Smooth muscle cell (in vitro differentiated cells): ENCODE measurements around the gene HARBI1. TPM values are rescaled to one million over a fixed set of nuclear protein-coding genes. Genes with fewer than 3 reads are reported as not detected.

Experiments
- DNase-seq: peaks from one replicate; lab custom pipeline; 2025; ENCODE audit not compliant: unreplicated experiment; lab: John Stamatoyannopoulos, UW
- H2AFZ ChIP-seq: fragments of 200-600 bp; sonication (generic); 2 replicates; pipeline ENCODE4 v1.6.0; 2016; ENCODE audit warnings: antibody characterized with exemption, low read depth, mild to moderate bottlenecking
- H3F3A ChIP-seq: fragments of 200-600 bp; sonication (generic); 2 replicates; pipeline ENCODE4 v1.6.0; 2017; ENCODE audit warnings: antibody characterized with exemption, low read depth
- H3K27ac ChIP-seq: fragments of 200-600 bp; sonication (generic); 2 replicates; pipeline ENCODE4 v1.5.1; 2016; ENCODE audit warnings: low read depth, mild to moderate bottlenecking
- H3K27me3 ChIP-seq: fragments of 200-600 bp; sonication (generic); 2 replicates; pipeline ENCODE4 v1.6.1; 2016; ENCODE audit warnings: low read depth, mild to moderate bottlenecking
- H3K36me3 ChIP-seq: fragments of 200-600 bp; sonication (generic); 2 replicates; pipeline ENCODE4 v1.5.1; 2016; ENCODE audit warnings: low read depth
- H3K4me1 ChIP-seq: fragments of 200-600 bp; sonication (generic); 2 replicates; pipeline ENCODE4 v1.5.1; 2016; ENCODE audit warnings: low read depth
- H3K4me2 ChIP-seq: fragments of 200-600 bp; sonication (generic); 2 replicates; pipeline ENCODE4 v1.6.0; 2016; ENCODE audit warnings: mild to moderate bottlenecking
- H3K4me3 ChIP-seq: fragments of 200-600 bp; sonication (generic); 2 replicates; pipeline ENCODE4 v1.5.1; 2016; ENCODE audit warnings: mild to moderate bottlenecking
- H3K79me2 ChIP-seq: fragments of 200-600 bp; sonication (generic); 2 replicates; pipeline ENCODE4 v1.6.0; 2016; ENCODE audit warnings: low read depth, mild to moderate bottlenecking
- H3K9ac ChIP-seq: fragments of 200-600 bp; sonication (generic); 2 replicates; pipeline ENCODE4 v1.6.0; 2016; ENCODE audit warnings: low read depth
- H3K9me3 ChIP-seq: fragments of 200-600 bp; sonication (generic); replicated peaks from 2 replicates; pipeline ENCODE4 v1.5.1; 2016; ENCODE audit warnings: low read depth
- H4K20me1 ChIP-seq: fragments of 200-600 bp; sonication (generic); 2 replicates; pipeline ENCODE4 v1.6.0; 2016; ENCODE audit warnings: low read depth
- WGBS: methylation state at CpG from one replicate; pipeline ENCODE4 v1.1.7; 2016; ENCODE audit warnings: low lambda C conversion rate; 5-methylcytosine and 5-hydroxymethylcytosine counted together
- polyA plus RNA-seq: library from polyadenylated mRNA; unstranded; fragments of >200 nt; fragmentation: Nextera tagmentation; extraction: Ambion mirVana; gene quantifications from 2 replicates; pipeline ENCODE4 v1.2.1, GENCODE V29; 2016
- total RNA-seq: library from RNA; depleted of rRNA; stranded (reverse); fragments of >200 nt; gene quantifications from 2 replicates; pipeline ENCODE4 v1.2.3, GENCODE V29; 2014
- TF ChIP-seq, protein P1 (sequence below): fragments of 200-600 bp; sonication (generic); IDR thresholded peaks from 2 replicates; pipeline ENCODE4 v1.5.1; 2017; ENCODE audit warnings: borderline replicate concordance, mild to moderate bottlenecking, antibody characterized with exemption; ENCODE audit not compliant: insufficient read depth, poor library complexity, severe bottlenecking

Gene HARBI1
- total and polyA plus RNA-seq, 2 experiments from 2014 or later, result 2.4 to 2.9 TPM

DNA sequence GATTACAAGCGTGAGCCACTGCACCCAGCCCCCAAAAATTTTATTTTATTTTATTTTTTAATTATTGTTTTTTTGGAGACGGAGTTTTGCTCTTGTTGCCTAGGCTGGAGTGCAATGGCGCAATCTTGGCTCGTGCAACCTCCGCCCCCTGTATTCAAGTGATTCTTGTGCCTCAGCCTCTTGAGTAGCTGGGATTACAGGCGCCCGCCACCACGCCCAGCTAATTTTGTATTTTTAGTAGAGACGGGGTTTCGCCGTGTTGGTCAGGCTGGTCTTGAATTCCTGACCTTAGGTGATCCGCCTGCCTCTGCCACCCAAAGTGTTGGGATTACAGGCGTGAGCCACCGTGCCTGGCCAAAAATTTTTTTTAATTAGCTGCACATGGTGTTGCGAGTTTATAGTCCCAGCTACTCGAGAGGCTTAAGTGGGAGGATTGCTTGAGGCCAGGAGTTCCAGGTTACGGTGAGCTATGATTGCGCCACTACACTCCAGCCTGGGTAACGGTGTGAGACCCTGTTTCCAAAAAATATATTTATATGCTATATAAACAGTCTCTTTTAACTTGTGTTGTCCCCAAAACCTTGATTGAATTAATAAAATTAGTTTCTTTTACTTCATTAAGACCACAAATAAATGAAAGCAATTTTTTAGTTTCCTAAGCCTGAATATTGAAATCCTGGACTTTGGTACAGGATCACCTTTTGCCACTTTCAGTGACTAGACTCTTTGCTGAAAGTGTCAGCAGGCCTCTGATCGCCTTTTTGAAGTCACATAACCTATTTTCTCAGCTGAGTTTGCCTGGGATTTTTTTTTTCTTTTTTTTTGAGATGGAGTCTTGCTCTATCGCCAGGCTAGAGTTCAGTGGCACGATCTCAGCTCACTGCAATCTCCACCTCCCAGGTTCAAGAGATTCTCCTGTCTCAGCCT, 16.5 kb upstream of the HARBI1 start:
- no peak overlapping the region for H3K9ac ChIP-seq
- WGBS, result 96% methylated on average over 22 of the region's 22 CpGs
- H3K27ac ChIP-seq, result no peak overlapping the region
- H2AFZ ChIP-seq, result no peak overlapping the region
- H3K36me3 ChIP-seq, result peaks cover 4% of the 10 kb centered on the region
- DNase-seq, result no peak
- peaks cover 33% of the 10 kb centered on the region for H4K20me1 ChIP-seq
- H3K4me1 ChIP-seq, result no peaks in the 10 kb centered on the region
- H3K79me2 ChIP-seq, result peaks cover 25% of the 10 kb centered on the region
- no peaks in the 10 kb centered on the region for H3F3A ChIP-seq
- no peak overlapping the region for H3K4me3 ChIP-seq
- TF ChIP-seq, protein P1, sequence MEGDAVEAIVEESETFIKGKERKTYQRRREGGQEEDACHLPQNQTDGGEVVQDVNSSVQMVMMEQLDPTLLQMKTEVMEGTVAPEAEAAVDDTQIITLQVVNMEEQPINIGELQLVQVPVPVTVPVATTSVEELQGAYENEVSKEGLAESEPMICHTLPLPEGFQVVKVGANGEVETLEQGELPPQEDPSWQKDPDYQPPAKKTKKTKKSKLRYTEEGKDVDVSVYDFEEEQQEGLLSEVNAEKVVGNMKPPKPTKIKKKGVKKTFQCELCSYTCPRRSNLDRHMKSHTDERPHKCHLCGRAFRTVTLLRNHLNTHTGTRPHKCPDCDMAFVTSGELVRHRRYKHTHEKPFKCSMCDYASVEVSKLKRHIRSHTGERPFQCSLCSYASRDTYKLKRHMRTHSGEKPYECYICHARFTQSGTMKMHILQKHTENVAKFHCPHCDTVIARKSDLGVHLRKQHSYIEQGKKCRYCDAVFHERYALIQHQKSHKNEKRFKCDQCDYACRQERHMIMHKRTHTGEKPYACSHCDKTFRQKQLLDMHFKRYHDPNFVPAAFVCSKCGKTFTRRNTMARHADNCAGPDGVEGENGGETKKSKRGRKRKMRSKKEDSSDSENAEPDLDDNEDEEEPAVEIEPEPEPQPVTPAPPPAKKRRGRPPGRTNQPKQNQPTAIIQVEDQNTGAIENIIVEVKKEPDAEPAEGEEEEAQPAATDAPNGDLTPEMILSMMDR, result no peak
- no peaks in the 10 kb centered on the region for H3K9me3 ChIP-seq
- no peak overlapping the region for H3K4me2 ChIP-seq
- no peaks in the 10 kb centered on the region for H3K27me3 ChIP-seq

DNA sequence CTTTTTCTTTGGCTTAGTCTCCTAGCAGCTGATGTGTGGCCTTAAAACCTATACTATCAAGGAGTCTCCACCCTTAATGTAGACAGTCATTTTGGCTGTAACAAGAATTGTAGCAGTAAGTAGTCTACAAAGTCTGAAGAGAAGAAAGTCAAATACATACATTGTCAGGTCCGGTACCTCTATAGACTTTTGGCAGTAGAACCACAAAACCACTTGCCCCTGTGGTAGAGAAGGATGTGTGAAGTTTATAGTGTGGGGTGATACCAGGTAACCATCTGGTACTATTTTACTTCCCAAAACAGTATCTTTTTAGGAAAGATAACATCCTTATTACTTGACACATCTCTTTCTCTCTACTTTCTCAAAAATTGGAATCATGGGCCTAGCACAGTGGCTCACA, 15.5 kb upstream of the HARBI1 start:
- no peaks in the 10 kb centered on the region for H3K4me1 ChIP-seq
- H3K4me2 ChIP-seq, result no peak overlapping the region
- peaks cover 28% of the 10 kb centered on the region for H3K79me2 ChIP-seq
- TF ChIP-seq, protein P1, result no peak
- peaks cover 4% of the 10 kb centered on the region for H3K36me3 ChIP-seq
- no peak overlapping the region for H2AFZ ChIP-seq
- no peak overlapping the region for H3K9ac ChIP-seq
- no peaks in the 10 kb centered on the region for H3K9me3 ChIP-seq
- no peak for DNase-seq
- WGBS, result 100% methylated on average over 1 of the region's 1 CpG
- no peaks in the 10 kb centered on the region for H3K27me3 ChIP-seq
- H3K4me3 ChIP-seq, result no peak overlapping the region
- H3F3A ChIP-seq, result no peaks in the 10 kb centered on the region
- H3K27ac ChIP-seq, result no peak overlapping the region
- peaks cover 31% of the 10 kb centered on the region for H4K20me1 ChIP-seq

DNA sequence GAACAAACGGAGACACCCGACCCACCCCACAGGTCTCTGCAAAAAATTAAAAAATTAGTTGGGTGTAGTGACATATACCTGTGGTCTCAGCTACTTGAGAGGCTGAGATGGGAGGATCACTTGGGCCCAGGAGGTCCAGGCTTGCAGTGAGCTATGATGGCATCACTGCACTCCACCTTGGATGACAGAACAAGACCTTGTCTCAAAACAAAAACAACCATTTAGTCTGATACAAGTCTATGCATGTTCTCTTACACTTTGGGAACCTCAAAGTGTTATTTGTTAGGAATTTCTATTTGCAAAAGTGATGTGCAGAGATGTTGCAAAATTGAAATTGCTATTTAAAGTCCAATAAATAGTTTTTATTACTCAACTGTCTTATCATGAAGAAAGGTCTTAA, 14.6 kb upstream of the HARBI1 start:
- H3K27ac ChIP-seq, result no peak overlapping the region
- H3K4me2 ChIP-seq, result no peak overlapping the region
- H3K9ac ChIP-seq, result no peak overlapping the region
- no peaks in the 10 kb centered on the region for H3K9me3 ChIP-seq
- TF ChIP-seq, protein P1, result no peak
- no peaks in the 10 kb centered on the region for H3K4me1 ChIP-seq
- H3K79me2 ChIP-seq, result peaks cover 31% of the 10 kb centered on the region
- no peaks in the 10 kb centered on the region for H3K27me3 ChIP-seq
- H3F3A ChIP-seq, result no peaks in the 10 kb centered on the region
- H3K4me3 ChIP-seq, result no peak overlapping the region
- no peak for DNase-seq
- WGBS, result 98% methylated on average over 2 of the region's 2 CpGs
- peaks cover 34% of the 10 kb centered on the region for H4K20me1 ChIP-seq
- peaks cover 4% of the 10 kb centered on the region for H3K36me3 ChIP-seq
- H2AFZ ChIP-seq, result no peak overlapping the region

DNA sequence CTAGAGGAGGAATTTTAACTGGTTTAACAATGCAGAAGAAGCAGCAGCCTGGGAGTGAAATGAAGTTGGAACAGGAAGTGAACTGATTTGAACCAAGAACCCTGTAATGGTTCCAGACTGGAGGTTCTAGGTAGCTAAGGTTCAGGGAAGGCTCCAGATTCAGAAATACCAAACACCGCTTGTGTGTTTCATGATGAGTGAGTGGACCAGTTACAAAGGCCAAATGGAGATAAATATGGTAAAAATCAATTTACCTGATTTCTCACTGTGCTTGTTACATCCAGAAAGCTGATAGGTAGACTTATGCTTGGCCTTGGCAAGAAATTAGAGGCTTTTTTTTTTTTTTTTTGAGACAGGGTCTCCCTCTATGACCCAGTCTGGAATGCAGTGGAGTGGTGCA, 13.2 kb upstream of the HARBI1 start:
- no peaks in the 10 kb centered on the region for H3K9me3 ChIP-seq
- H2AFZ ChIP-seq, result no peak overlapping the region
- H3K27ac ChIP-seq, result no peak overlapping the region
- H3K4me2 ChIP-seq, result no peak overlapping the region
- TF ChIP-seq, protein P1, result no peak
- peaks cover 39% of the 10 kb centered on the region for H4K20me1 ChIP-seq
- no peak overlapping the region for H3K9ac ChIP-seq
- no peaks in the 10 kb centered on the region for H3F3A ChIP-seq
- H3K4me1 ChIP-seq, result no peaks in the 10 kb centered on the region
- 96% methylated on average over 1 of the region's 1 CpG for WGBS
- peaks cover 33% of the 10 kb centered on the region for H3K79me2 ChIP-seq
- DNase-seq, result no peak
- no peaks in the 10 kb centered on the region for H3K36me3 ChIP-seq
- no peak overlapping the region for H3K4me3 ChIP-seq
- no peaks in the 10 kb centered on the region for H3K27me3 ChIP-seq
